Activated gamma-delta T cell treated with Interleukin-2 at 50 U/mL for 16 hours (primary cell): ENCODE results near the gene MUC5AC.

Experiments
- DNase-seq: peaks from one replicate; pipeline ENCODE4 v3.0.0-alpha.2; 2020

Gene MUC5AC

GRCh38 chr11:1227551-1228100, 69.9 kb downstream of the MUC5AC start:
- no peak for DNase-seq

- no peak for DNase-seq
Measured at GRCh38 chr11:1228101-1228821, 70.5 kb downstream of the MUC5AC start.

- DNase-seq: no peak
Measured at GRCh38 chr11:1228921-1229451, 71.2 kb downstream of the MUC5AC start.

- no peak for DNase-seq
Measured at GRCh38 chr11:1229471-1230120, 71.8 kb downstream of the MUC5AC start.

- no peak for DNase-seq
Measured at GRCh38 chr11:1230121-1230455, 72.3 kb downstream of the MUC5AC start.

GRCh38 chr11:1230456-1231395, 73.0 kb downstream of the MUC5AC start:
- no peak for DNase-seq

GRCh38 chr11:1231396-1232020, 73.8 kb downstream of the MUC5AC start:
- no peak for DNase-seq

GRCh38 chr11:1232021-1232882, 74.5 kb downstream of the MUC5AC start:
- DNase-seq: no peak

GRCh38 chr11:1232883-1233321, 75.1 kb downstream of the MUC5AC start:
- DNase-seq: no peak

GRCh38 chr11:1233351-1234053, 75.7 kb downstream of the MUC5AC start:
- no peak for DNase-seq

- no peak for DNase-seq
Measured at GRCh38 chr11:1234054-1234720, 76.4 kb downstream of the MUC5AC start.

- no peak for DNase-seq
Measured at GRCh38 chr11:1234771-1235305, 77.1 kb downstream of the MUC5AC start.

GRCh38 chr11:1235306-1235900, 77.7 kb downstream of the MUC5AC start:
- no peak for DNase-seq

- no peak for DNase-seq
Measured at GRCh38 chr11:1235901-1236315, 78.2 kb downstream of the MUC5AC start.

- DNase-seq: no peak
Measured at GRCh38 chr11:1236316-1237127, 78.8 kb downstream of the MUC5AC start.

- DNase-seq: no peak
Measured at GRCh38 chr11:1237128-1237580, 79.4 kb downstream of the MUC5AC start.

GRCh38 chr11:1237851-1238250, 80.1 kb downstream of the MUC5AC start:
- no peak for DNase-seq
